ENCODE results near the gene NSDHL. TPM values are rescaled to one million over a fixed set of nuclear protein-coding genes. Genes with fewer than 3 reads are reported as not detected.
A peak's percentile ranks its signal among the peaks of the same experiment; 100 is the strongest.

Gene NSDHL
- total and polyA plus RNA-seq, 2 of the 13 experiments (the other 11 are each of a cell fraction or from before 2014, with no cell fraction given) = 26.2 to 49.3 TPM

GRCh38 chrX:152830312-152831305, at the start of gene NSDHL, which contains the start of gene CETN2 (continued):
- peak; percentile 30; the same call in 1 of the 2 replicates for TF ChIP-seq TFDP2 (CRISPR knock-in tag; IDR thresholded peaks at IDR 0.05)
- TF ChIP-seq ZNF512 (CRISPR knock-in tag; IDR thresholded peaks at IDR 0.05) = no peak
- TF ChIP-seq ZMYM4 (CRISPR knock-in tag; IDR thresholded peaks at IDR 0.05) = peak; percentile 84
- TF ChIP-seq MYC (CRISPR knock-in tag; IDR thresholded peaks at IDR 0.05; ENCODE audit: borderline replicate concordance) = peak; percentile 54; the same call in 1 of the 2 replicates
- TF ChIP-seq TEF (CRISPR knock-in tag; IDR thresholded peaks at IDR 0.05) = no peak
- TF ChIP-seq, protein P1, sequence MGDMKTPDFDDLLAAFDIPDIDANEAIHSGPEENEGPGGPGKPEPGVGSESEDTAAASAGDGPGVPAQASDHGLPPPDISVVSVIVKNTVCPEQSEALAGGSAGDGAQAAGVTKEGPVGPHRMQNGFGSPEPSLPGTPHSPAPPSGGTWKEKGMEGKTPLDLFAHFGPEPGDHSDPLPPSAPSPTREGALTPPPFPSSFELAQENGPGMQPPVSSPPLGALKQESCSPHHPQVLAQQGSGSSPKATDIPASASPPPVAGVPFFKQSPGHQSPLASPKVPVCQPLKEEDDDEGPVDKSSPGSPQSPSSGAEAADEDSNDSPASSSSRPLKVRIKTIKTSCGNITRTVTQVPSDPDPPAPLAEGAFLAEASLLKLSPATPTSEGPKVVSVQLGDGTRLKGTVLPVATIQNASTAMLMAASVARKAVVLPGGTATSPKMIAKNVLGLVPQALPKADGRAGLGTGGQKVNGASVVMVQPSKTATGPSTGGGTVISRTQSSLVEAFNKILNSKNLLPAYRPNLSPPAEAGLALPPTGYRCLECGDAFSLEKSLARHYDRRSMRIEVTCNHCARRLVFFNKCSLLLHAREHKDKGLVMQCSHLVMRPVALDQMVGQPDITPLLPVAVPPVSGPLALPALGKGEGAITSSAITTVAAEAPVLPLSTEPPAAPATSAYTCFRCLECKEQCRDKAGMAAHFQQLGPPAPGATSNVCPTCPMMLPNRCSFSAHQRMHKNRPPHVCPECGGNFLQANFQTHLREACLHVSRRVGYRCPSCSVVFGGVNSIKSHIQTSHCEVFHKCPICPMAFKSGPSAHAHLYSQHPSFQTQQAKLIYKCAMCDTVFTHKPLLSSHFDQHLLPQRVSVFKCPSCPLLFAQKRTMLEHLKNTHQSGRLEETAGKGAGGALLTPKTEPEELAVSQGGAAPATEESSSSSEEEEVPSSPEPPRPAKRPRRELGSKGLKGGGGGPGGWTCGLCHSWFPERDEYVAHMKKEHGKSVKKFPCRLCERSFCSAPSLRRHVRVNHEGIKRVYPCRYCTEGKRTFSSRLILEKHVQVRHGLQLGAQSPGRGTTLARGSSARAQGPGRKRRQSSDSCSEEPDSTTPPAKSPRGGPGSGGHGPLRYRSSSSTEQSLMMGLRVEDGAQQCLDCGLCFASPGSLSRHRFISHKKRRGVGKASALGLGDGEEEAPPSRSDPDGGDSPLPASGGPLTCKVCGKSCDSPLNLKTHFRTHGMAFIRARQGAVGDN (CRISPR knock-in tag; IDR thresholded peaks at IDR 0.05) = peak; percentile 82
- TF ChIP-seq ZNF260 (CRISPR knock-in tag; IDR thresholded peaks at IDR 0.05; ENCODE audit: borderline replicate concordance, low read depth) = no peak
- TF ChIP-seq ZNF362 (CRISPR knock-in tag; IDR thresholded peaks at IDR 0.05; ENCODE audit: borderline replicate concordance) = no peak
- TF ChIP-seq CREM (IDR thresholded peaks at IDR 0.05) = peak; percentile 19; the same call in 1 of the 2 replicates
- no peak for TF ChIP-seq CREM (CRISPR knock-in tag; IDR thresholded peaks at IDR 0.05)
- peak; percentile 75; the same call in 1 of the 2 replicates for TF ChIP-seq GABPB1 (CRISPR knock-in tag; IDR thresholded peaks at IDR 0.05)
- TF ChIP-seq, protein P2, sequence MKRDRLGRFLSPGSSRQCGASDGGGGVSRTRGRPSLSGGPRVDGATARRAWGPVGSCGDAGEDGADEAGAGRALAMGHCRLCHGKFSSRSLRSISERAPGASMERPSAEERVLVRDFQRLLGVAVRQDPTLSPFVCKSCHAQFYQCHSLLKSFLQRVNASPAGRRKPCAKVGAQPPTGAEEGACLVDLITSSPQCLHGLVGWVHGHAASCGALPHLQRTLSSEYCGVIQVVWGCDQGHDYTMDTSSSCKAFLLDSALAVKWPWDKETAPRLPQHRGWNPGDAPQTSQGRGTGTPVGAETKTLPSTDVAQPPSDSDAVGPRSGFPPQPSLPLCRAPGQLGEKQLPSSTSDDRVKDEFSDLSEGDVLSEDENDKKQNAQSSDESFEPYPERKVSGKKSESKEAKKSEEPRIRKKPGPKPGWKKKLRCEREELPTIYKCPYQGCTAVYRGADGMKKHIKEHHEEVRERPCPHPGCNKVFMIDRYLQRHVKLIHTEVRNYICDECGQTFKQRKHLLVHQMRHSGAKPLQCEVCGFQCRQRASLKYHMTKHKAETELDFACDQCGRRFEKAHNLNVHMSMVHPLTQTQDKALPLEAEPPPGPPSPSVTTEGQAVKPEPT (CRISPR knock-in tag; IDR thresholded peaks at IDR 0.05; ENCODE audit: low read depth) = no peak
- TF ChIP-seq BHLHE40 (IDR thresholded peaks at IDR 0.05; ENCODE audit: low read length) = 0 out of 2 replicates have a peak, but pooled peaks have one; percentile 7
- no peak for TF ChIP-seq ADNP (CRISPR knock-in tag; IDR thresholded peaks at IDR 0.05)
- TF ChIP-seq MTF2 (CRISPR knock-in tag; IDR thresholded peaks at IDR 0.05; ENCODE audit: borderline replicate concordance) = no peak
- TF ChIP-seq KAT8 (CRISPR knock-in tag; IDR thresholded peaks at IDR 0.05) = peak; percentile 41
- TF ChIP-seq PHF20 (CRISPR knock-in tag; IDR thresholded peaks at IDR 0.05) = peak; percentile 41; the same call in 1 of the 2 replicates

All from HepG2 (cell line).